GM23338 (cell line): ENCODE measurements around the gene CDYL. TPM values are rescaled to one million over a fixed set of nuclear protein-coding genes. Genes with fewer than 3 reads are reported as not detected.

ENCODE experiments used
- EZH2 ChIP-seq: fragments of 200-600 bp; sonication (generic); IDR thresholded peaks from one replicate; pipeline ENCODE4 v1.8.0; 2017; ENCODE audit warnings: antibody characterized with exemption, mild to moderate bottlenecking, low read depth; ENCODE audit not compliant: unreplicated experiment
- EZH2phosphoT487 ChIP-seq: fragments of 200-600 bp; sonication (generic); IDR thresholded peaks from one replicate; pipeline ENCODE4 v1.8.1; 2018; ENCODE audit warnings: antibody characterized with exemption; ENCODE audit not compliant: unreplicated experiment
- JUNB ChIP-seq: IDR thresholded peaks from one replicate; pipeline ENCODE4 v1.6.1; 2016; ENCODE audit warnings: antibody characterized with exemption; ENCODE audit not compliant: unreplicated experiment
- NANOG ChIP-seq: IDR thresholded peaks from 2 replicates; pipeline ENCODE4 v1.6.1; 2016; ENCODE audit warnings: antibody characterized with exemption, borderline replicate concordance
- STAT1 ChIP-seq: IDR thresholded peaks from one replicate; pipeline ENCODE4 v1.6.1; 2016; ENCODE audit warnings: antibody characterized with exemption; ENCODE audit not compliant: unreplicated experiment
- ZNF331 ChIP-seq: fragments of 250-450 bp; sonication (Bioruptor Pico); IDR thresholded peaks from 2 replicates; pipeline ENCODE4 v1.5.0; 2020; ENCODE audit warnings: low read depth, mild to moderate bottlenecking, moderate library complexity
- polyA plus RNA-seq: library from polyadenylated mRNA; unstranded; fragments of >200 nt; fragmentation: Nextera tagmentation; extraction: Ambion mirVana; gene quantifications from 2 replicates; pipeline ENCODE4 v1.2.1, GENCODE V29; 2016
- total RNA-seq: library from RNA; depleted of rRNA; stranded (reverse); fragments of >200 nt; shearing (Covaris generic); gene quantifications from 2 replicates; pipeline ENCODE4 v1.2.3, GENCODE V29; 2014
- TF ChIP-seq, protein P1 (sequence below): fragments of 250-450 bp; sonication (Bioruptor Pico); IDR thresholded peaks from 2 replicates; pipeline ENCODE4 v1.5.0; 2020; ENCODE audit warnings: mild to moderate bottlenecking, moderate library complexity
- TF ChIP-seq, protein P2 (sequence below): IDR thresholded peaks from 2 replicates; pipeline ENCODE4 v1.6.1; 2016; ENCODE audit warnings: antibody characterized with exemption

The CDYL gene
- total and polyA plus RNA-seq, 2 experiments from 2014 or later, result 67.2 to 128 TPM

DNA sequence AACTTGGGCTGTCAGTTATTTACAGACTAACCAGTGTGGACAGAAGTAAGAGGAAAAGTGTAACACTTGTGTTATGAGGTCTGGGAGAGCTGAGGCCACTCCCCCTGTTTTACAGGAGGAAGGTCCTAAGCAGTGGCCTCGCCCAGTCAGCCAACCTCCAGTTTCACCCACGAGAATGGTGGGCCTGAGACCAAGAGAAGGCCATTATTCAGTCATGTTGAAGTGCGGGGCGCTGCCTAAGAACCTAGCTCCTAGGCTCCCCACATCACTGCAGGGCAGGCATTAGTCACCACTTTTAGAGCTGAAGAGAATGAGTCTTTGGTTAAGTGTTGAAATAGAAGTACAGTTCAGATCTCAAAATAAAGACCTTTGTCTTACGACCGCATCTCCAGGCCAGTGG is 27.9 kb downstream of the CDYL start (continued):
- TF ChIP-seq, protein P1, sequence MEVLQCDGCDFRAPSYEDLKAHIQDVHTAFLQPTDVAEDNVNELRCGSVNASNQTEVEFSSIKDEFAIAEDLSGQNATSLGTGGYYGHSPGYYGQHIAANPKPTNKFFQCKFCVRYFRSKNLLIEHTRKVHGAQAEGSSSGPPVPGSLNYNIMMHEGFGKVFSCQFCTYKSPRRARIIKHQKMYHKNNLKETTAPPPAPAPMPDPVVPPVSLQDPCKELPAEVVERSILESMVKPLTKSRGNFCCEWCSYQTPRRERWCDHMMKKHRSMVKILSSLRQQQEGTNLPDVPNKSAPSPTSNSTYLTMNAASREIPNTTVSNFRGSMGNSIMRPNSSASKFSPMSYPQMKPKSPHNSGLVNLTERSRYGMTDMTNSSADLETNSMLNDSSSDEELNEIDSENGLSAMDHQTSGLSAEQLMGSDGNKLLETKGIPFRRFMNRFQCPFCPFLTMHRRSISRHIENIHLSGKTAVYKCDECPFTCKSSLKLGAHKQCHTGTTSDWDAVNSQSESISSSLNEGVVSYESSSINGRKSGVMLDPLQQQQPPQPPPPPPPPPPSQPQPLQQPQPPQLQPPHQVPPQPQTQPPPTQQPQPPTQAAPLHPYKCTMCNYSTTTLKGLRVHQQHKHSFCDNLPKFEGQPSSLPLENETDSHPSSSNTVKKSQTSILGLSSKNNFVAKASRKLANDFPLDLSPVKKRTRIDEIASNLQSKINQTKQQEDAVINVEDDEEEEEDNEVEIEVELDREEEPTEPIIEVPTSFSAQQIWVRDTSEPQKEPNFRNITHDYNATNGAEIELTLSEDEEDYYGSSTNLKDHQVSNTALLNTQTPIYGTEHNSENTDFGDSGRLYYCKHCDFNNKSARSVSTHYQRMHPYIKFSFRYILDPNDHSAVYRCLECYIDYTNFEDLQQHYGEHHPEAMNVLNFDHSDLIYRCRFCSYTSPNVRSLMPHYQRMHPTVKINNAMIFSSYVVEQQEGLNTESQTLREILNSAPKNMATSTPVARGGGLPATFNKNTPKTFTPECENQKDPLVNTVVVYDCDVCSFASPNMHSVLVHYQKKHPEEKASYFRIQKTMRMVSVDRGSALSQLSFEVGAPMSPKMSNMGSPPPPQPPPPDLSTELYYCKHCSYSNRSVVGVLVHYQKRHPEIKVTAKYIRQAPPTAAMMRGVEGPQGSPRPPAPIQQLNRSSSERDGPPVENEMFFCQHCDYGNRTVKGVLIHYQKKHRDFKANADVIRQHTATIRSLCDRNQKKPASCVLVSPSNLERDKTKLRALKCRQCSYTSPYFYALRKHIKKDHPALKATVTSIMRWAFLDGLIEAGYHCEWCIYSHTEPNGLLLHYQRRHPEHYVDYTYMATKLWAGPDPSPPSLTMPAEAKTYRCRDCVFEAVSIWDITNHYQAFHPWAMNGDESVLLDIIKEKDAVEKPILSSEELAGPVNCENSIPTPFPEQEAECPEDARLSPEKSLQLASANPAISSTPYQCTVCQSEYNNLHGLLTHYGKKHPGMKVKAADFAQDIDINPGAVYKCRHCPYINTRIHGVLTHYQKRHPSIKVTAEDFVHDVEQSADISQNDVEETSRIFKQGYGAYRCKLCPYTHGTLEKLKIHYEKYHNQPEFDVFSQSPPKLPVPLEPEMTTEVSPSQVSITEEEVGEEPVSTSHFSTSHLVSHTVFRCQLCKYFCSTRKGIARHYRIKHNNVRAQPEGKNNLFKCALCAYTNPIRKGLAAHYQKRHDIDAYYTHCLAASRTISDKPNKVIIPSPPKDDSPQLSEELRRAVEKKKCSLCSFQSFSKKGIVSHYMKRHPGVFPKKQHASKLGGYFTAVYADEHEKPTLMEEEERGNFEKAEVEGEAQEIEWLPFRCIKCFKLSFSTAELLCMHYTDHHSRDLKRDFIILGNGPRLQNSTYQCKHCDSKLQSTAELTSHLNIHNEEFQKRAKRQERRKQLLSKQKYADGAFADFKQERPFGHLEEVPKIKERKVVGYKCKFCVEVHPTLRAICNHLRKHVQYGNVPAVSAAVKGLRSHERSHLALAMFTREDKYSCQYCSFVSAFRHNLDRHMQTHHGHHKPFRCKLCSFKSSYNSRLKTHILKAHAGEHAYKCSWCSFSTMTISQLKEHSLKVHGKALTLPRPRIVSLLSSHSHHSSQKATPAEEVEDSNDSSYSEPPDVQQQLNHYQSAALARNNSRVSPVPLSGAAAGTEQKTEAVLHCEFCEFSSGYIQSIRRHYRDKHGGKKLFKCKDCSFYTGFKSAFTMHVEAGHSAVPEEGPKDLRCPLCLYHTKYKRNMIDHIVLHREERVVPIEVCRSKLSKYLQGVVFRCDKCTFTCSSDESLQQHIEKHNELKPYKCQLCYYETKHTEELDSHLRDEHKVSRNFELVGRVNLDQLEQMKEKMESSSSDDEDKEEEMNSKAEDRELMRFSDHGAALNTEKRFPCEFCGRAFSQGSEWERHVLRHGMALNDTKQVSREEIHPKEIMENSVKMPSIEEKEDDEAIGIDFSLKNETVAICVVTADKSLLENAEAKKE (CRISPR knock-in tag), result no peak
- TF ChIP-seq, protein P2, sequence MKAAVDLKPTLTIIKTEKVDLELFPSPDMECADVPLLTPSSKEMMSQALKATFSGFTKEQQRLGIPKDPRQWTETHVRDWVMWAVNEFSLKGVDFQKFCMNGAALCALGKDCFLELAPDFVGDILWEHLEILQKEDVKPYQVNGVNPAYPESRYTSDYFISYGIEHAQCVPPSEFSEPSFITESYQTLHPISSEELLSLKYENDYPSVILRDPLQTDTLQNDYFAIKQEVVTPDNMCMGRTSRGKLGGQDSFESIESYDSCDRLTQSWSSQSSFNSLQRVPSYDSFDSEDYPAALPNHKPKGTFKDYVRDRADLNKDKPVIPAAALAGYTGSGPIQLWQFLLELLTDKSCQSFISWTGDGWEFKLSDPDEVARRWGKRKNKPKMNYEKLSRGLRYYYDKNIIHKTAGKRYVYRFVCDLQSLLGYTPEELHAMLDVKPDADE, result no peak
- TF ChIP-seq EZH2 (no peak), EZH2phosphoT487 (no peak), STAT1 (no peak), NANOG (no peak), ZNF331 (CRISPR knock-in tag) (no peak), JUNB (no peak)
